HFFc6 (cell line): ENCODE data around the gene ADSS1. TPM values are rescaled to one million over a fixed set of nuclear protein-coding genes. Genes with fewer than 3 reads are reported as not detected.

ENCODE experiments used
- DNase-seq: peaks from one replicate; pipeline ENCODE4 v3.0.0-alpha.2; 2018
- H3K27ac Mint-ChIP-seq: 2 replicates; pipeline ENCODE4 v1.8.0; 2020; ENCODE audit warnings: mild to moderate bottlenecking, mixed read lengths
- H3K27me3 Mint-ChIP-seq: 2 replicates; pipeline ENCODE4 v1.8.0; 2021; ENCODE audit warnings: mild to moderate bottlenecking, moderate library complexity, mixed read lengths; ENCODE audit not compliant: insufficient read depth
- H3K36me3 Mint-ChIP-seq: 2 replicates; pipeline ENCODE4 v1.8.0; 2021; ENCODE audit warnings: low read depth, mixed read lengths
- H3K4me1 Mint-ChIP-seq: 2 replicates; pipeline ENCODE4 v1.8.0; 2020; ENCODE audit warnings: low read depth, mixed read lengths
- H3K4me3 Mint-ChIP-seq: 2 replicates; pipeline ENCODE4 v1.8.0; 2020; ENCODE audit warnings: mild to moderate bottlenecking, moderate library complexity, mixed read lengths
- H3K9me3 Mint-ChIP-seq: 2 replicates; pipeline ENCODE4 v1.8.0; 2020; ENCODE audit warnings: mild to moderate bottlenecking, mixed read lengths
- CTCF ChIP-seq: fragments of 200-600 bp; sonication (generic); IDR thresholded peaks from 2 replicates; pipeline ENCODE4 v1.5.0; 2021; ENCODE audit warnings: antibody characterized with exemption, mild to moderate bottlenecking
- total RNA-seq, 6 experiments: library from RNA; stranded (reverse); fragmentation: NEBNext Ultra II Directional; extraction: Animal tissue kit (Norgen Biotek cat#: 25700); gene quantifications; 2 replicates in 1 of 6; 3 replicates in 5 of 6; pipeline ENCODE4 v1.2.3, GENCODE V29; 2021

The ADSS1 gene
- total RNA-seq, 6 experiments from 2014 or later, result 2.7 to 3.7 (median 3.3) TPM

DNA sequence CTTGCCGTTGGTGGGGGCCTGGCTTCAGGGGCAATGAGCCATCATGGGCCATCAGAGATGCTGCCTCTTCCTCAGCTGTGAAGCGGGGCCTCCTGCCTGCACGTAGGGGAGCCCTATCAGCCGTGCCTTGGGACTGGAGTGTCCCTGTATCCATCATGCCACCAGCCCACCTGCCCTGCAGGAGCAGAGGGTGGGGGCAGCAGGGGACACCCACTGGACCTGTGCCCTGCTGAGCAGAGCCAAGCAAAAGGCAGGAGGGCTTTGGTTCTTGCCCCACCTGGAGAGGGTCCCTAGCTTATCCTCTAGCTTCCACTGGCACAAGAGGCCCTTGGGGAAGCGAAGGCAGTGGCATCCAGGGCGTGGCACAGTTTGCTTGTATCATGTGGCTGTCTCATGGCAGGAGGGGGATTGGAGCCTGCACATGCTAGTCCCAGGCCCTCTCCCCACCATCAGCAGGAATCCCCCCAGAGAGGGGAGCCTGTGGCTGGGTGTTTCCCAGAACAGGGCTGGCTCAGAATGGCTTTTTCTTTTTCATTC, 10.1 kb downstream of the ADSS1 start:
- Mint-ChIP-seq H3K36me3 (no peaks in the 10 kb centered on the region), H3K27me3 (peaks cover 14% of the 10 kb centered on the region), H3K27ac (no peak overlapping the region), H3K9me3 (peaks cover 2% of the 10 kb centered on the region), H3K4me3 (no peak overlapping the region), H3K4me1 (peaks cover 12% of the 10 kb centered on the region)
- no peak for TF ChIP-seq CTCF
- DNase-seq, result no peak

DNA sequence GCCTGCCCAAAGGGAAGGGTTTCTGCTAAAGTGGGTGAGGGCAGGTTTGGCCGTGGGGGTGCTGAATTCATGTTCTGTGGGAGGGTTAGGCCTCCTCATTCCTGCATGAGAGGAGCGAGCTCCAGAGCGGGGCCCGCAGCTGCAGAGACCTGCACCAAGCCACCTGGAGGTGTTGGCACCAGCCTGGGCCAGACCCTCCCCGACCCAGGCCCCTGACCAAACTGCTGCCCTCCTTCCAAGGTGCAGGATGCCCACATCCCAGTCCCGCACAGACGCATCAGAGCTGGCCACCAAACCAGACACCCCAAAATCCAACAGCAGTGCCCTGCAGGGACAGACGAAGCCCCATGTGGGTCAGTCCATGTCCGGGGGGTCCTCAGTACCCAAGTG, 10.6 kb downstream of the ADSS1 start:
- no peak for TF ChIP-seq CTCF
- H3K36me3 Mint-ChIP-seq, result no peaks in the 10 kb centered on the region
- no peak overlapping the region for H3K27ac Mint-ChIP-seq
- no peak for DNase-seq
- H3K27me3 Mint-ChIP-seq, result peaks cover 12% of the 10 kb centered on the region
- no peaks in the 10 kb centered on the region for H3K9me3 Mint-ChIP-seq
- H3K4me3 Mint-ChIP-seq, result no peak overlapping the region
- H3K4me1 Mint-ChIP-seq, result peaks cover 12% of the 10 kb centered on the region

DNA sequence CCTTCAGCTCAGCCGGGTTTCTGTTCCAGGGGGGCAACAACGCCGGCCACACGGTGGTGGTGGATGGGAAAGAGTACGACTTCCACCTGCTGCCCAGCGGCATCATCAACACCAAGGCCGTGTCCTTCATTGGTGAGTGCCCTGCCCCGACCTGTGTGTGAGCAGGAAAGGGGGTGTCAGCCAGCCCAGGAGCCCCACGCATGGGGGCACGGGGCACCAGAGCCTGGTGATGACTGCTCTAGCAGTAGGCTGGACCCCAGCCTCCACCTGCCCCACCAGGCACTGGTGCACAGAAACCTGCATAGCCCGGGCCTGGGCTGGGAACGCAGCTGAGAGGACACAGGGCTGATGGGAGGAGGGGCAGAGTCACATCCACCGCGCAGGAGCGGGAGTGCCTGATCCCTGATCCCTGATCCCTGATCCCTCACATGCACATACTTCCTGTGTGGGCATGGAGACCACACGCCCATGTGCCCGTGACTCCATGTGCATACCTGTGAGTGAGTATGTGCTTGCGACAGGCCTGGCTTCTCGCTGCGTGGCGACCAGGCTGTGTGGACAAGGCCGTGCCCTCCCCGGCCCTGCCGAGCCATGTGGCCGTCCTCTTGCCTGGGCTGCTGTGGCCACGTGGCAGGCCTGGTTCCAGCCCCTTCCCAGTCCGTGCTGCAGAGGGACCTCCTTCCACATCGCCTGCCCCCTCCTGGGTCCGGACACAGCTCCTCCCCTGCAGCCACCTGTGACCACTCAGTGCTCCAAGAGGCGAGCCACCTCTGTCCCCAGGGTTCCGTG, 11.2 kb downstream of the ADSS1 start:
- Mint-ChIP-seq H3K4me1 (peaks cover 12% of the 10 kb centered on the region), H3K27ac (no peak overlapping the region), H3K27me3 (peaks cover 11% of the 10 kb centered on the region), H3K4me3 (no peak overlapping the region), H3K36me3 (no peaks in the 10 kb centered on the region), H3K9me3 (no peaks in the 10 kb centered on the region)
- TF ChIP-seq CTCF, result no peak
- no peak for DNase-seq

DNA sequence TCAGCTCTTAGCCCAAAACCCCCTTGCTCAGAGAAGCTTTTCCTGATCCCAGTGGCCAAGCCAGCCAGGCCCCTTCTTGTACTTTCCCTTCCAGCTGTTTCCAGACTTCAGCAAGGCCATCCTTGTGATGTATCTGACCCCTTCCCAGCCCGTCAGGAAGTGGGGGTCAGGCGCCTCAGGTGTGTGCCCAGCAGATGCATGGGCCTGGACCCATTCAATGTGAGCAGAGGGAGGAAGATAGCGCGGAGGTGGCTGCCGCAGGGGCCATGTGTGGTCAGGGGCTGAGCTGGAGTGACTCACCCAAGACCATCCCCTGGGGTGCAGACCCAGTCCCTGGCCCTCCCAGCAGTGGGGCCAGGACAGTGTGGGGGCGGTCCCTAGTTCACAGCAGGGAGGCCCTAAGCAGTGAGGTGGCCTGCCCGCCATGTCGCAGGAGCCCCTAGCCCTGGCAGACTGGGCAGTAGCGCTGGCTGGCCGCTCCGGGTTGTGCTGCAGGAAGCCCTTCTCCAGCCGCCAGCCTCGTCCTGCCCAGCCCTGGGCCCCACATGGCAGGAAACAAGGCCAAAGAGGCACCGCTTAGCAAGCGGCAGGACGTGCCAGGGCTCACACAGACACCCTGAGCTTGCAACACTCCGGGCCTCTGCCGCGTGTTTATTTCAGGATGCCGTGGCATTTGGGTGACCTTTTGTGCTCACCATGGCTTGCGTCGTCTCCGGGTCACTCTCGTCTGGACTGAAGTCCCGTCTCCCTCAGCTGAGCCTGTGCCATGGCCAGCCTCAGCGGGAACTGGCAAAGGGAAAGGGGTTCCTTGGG, 12.0 kb downstream of the ADSS1 start:
- DNase-seq, result peak; percentile 57
- peak overlapping the region; percentile 22; the same call in 1 of the 2 replicates for H3K4me3 Mint-ChIP-seq
- H3K27ac Mint-ChIP-seq, result peak overlapping the region; percentile 75
- peaks cover 12% of the 10 kb centered on the region for H3K4me1 Mint-ChIP-seq
- no peaks in the 10 kb centered on the region for H3K36me3 Mint-ChIP-seq
- no peak for TF ChIP-seq CTCF
- H3K9me3 Mint-ChIP-seq, result no peaks in the 10 kb centered on the region
- H3K27me3 Mint-ChIP-seq, result peaks cover 8% of the 10 kb centered on the region

DNA sequence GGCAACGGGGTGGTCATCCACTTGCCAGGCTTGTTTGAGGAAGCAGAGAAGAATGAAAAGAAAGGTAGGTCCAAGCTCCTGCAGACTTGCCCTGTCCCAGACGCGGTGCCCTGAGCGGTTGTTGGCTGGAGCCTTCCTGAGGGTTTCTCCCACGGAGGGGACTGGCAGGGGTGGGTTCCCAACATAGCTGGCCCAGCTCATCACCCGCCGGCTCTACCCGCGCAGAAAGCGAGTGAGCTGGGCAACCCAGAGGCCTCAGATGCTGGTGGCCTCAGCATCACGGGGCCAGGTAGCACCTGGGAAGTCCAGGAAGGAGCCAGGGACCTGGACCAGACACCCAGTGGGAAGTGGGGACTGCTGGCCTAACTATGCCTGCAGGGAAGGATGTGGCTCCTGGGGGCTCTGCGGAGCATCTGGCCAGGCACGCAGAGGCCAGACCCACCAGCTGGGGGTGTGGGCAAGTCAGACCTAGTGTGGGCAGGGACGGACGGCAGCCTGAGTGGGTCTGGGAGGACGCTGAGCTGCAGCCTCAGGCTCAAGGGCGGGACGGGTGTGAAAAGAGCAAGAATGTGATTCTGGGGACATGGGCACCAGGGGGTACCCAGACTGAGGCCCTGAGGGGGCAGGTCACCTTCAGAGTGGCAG, 14.5 kb downstream of the ADSS1 start:
- no peak overlapping the region for H3K4me3 Mint-ChIP-seq
- no peak for DNase-seq
- no peaks in the 10 kb centered on the region for H3K36me3 Mint-ChIP-seq
- H3K27me3 Mint-ChIP-seq, result peaks cover 5% of the 10 kb centered on the region
- H3K9me3 Mint-ChIP-seq, result no peaks in the 10 kb centered on the region
- peaks cover 16% of the 10 kb centered on the region for H3K4me1 Mint-ChIP-seq
- H3K27ac Mint-ChIP-seq, result no peak overlapping the region
- no peak for TF ChIP-seq CTCF
